WTC11 (cell line): ENCODE data around the gene TNFAIP8L3. TPM values are rescaled to one million over a fixed set of nuclear protein-coding genes. Genes with fewer than 3 reads are reported as not detected.

Source experiments
- ATAC-seq: fragments of 200-7000 bp; cut with Tn5 transposase; 2 replicates; pipeline ENCODE4 v1.10.0; 2021; ENCODE audit warnings: mild to moderate bottlenecking, moderate library complexity
- CTCF ChIA-PET: fragments of 300-600 bp; sonication (Branson Sonifier 250); formaldehyde crosslinking; loops from one replicate; lab custom pipeline; 2021; ENCODE audit warnings: antibody characterized with exemption; lab: Charles Lee
- POLR2A ChIA-PET: fragments of 350-600 bp; sonication (Branson Sonifier 250); formaldehyde crosslinking; loops from one replicate; lab custom pipeline; 2021; ENCODE audit warnings: antibody characterized with exemption; lab: Charles Lee
- DNase-seq: peaks from one replicate; pipeline ENCODE4 v3.0.0; 2021; ENCODE audit warnings: low spot score
- H3K27ac Mint-ChIP-seq: 2 replicates; pipeline ENCODE4 v1.8.0; 2021; ENCODE audit warnings: mixed read lengths
- H3K27me3 Mint-ChIP-seq: 2 replicates; pipeline ENCODE4 v1.8.0; 2021; ENCODE audit warnings: low read depth, mild to moderate bottlenecking, moderate library complexity, mixed read lengths
- H3K36me3 Mint-ChIP-seq: 2 replicates; pipeline ENCODE4 v1.8.0; 2021; ENCODE audit warnings: mixed read lengths
- H3K4me1 Mint-ChIP-seq: 2 replicates; pipeline ENCODE4 v1.8.0; 2022; ENCODE audit warnings: mixed read lengths
- H3K4me3 Mint-ChIP-seq: 2 replicates; pipeline ENCODE4 v1.8.0; 2021; ENCODE audit warnings: mild to moderate bottlenecking, moderate library complexity, mixed read lengths
- H3K9me3 Mint-ChIP-seq: 2 replicates; pipeline ENCODE4 v1.8.0; 2021; ENCODE audit warnings: mixed read lengths
- ATF2 ChIP-seq: sonication (generic); formaldehyde crosslinking; IDR thresholded peaks from 2 replicates; pipeline ENCODE4 v1.8.1; 2022; ENCODE audit warnings: low read depth, missing genetic modification reagents, borderline replicate concordance
- ATF6 ChIP-seq: sonication (generic); formaldehyde crosslinking; IDR thresholded peaks from 2 replicates; pipeline ENCODE4 v1.8.1; 2023; ENCODE audit warnings: mild to moderate bottlenecking, missing genetic modification reagents
- CREB1 ChIP-seq: sonication (generic); formaldehyde crosslinking; IDR thresholded peaks from 2 replicates; pipeline ENCODE4 v1.8.0; 2023; ENCODE audit warnings: mild to moderate bottlenecking, missing genetic modification reagents
- E2F5 ChIP-seq: sonication (generic); formaldehyde crosslinking; IDR thresholded peaks from 2 replicates; pipeline ENCODE4 v1.8.1; 2022; ENCODE audit warnings: mild to moderate bottlenecking, moderate library complexity, missing genetic modification reagents
- ESRRA ChIP-seq: sonication (generic); formaldehyde crosslinking; IDR thresholded peaks from 2 replicates; pipeline ENCODE4 v1.8.1; 2022; ENCODE audit warnings: mild to moderate bottlenecking, missing genetic modification reagents, borderline replicate concordance
- FOXP4 ChIP-seq: sonication (generic); formaldehyde crosslinking; IDR thresholded peaks from 2 replicates; pipeline ENCODE4 v1.8.0; 2022; ENCODE audit warnings: mild to moderate bottlenecking, missing genetic modification reagents
- GABPB1 ChIP-seq: sonication (generic); formaldehyde crosslinking; IDR thresholded peaks from 2 replicates; pipeline ENCODE4 v1.8.1; 2023; ENCODE audit warnings: mild to moderate bottlenecking, missing genetic modification reagents
- HMGXB4 ChIP-seq: sonication (generic); formaldehyde crosslinking; IDR thresholded peaks from 2 replicates; pipeline ENCODE4 v1.8.1; 2023; ENCODE audit warnings: mild to moderate bottlenecking, moderate library complexity, missing genetic modification reagents
- IRF1 ChIP-seq: sonication (generic); formaldehyde crosslinking; IDR thresholded peaks from 2 replicates; pipeline ENCODE4 v1.8.0; 2023; ENCODE audit warnings: missing genetic modification reagents
- JUN ChIP-seq: sonication (generic); formaldehyde crosslinking; IDR thresholded peaks from 2 replicates; pipeline ENCODE4 v1.8.0; 2023; ENCODE audit warnings: mild to moderate bottlenecking, missing genetic modification reagents
- MXD4 ChIP-seq: fragments of 250-450 bp; sonication (Bioruptor Pico); IDR thresholded peaks from 2 replicates; pipeline ENCODE4 v1.8.0; 2021; ENCODE audit warnings: mild to moderate bottlenecking, moderate library complexity, borderline replicate concordance
- RORB ChIP-seq: fragments of 250-450 bp; sonication (Bioruptor Pico); IDR thresholded peaks from 2 replicates; pipeline ENCODE4 v1.9.0; 2021; ENCODE audit warnings: mild to moderate bottlenecking
- SMAD4 ChIP-seq: sonication (generic); formaldehyde crosslinking; IDR thresholded peaks from 2 replicates; pipeline ENCODE4 v1.8.0; 2022; ENCODE audit warnings: mild to moderate bottlenecking, missing genetic modification reagents
- TEAD1 ChIP-seq: sonication (generic); formaldehyde crosslinking; IDR thresholded peaks from 2 replicates; pipeline ENCODE4 v1.8.0; 2022; ENCODE audit warnings: mild to moderate bottlenecking, missing genetic modification reagents
- ZBTB21 ChIP-seq: sonication (generic); formaldehyde crosslinking; IDR thresholded peaks from 2 replicates; pipeline ENCODE4 v1.8.1; 2023; ENCODE audit warnings: mild to moderate bottlenecking, missing genetic modification reagents, borderline replicate concordance
- ZBTB43 ChIP-seq: sonication (generic); formaldehyde crosslinking; IDR thresholded peaks from 2 replicates; pipeline ENCODE4 v1.8.1; 2023; ENCODE audit warnings: mild to moderate bottlenecking, missing genetic modification reagents
- ZNF121 ChIP-seq: sonication (generic); formaldehyde crosslinking; IDR thresholded peaks from 2 replicates; pipeline ENCODE4 v1.8.0; 2023; ENCODE audit warnings: missing genetic modification reagents
- ZNF281 ChIP-seq: sonication (generic); formaldehyde crosslinking; IDR thresholded peaks from 2 replicates; pipeline ENCODE4 v1.8.0; 2023; ENCODE audit warnings: mild to moderate bottlenecking, missing genetic modification reagents
- ZNF423 ChIP-seq: fragments of 250-450 bp; sonication (Bioruptor Pico); IDR thresholded peaks from 2 replicates; pipeline ENCODE4 v2.1.2; 2022; ENCODE audit warnings: mild to moderate bottlenecking, moderate library complexity
- ZSCAN18 ChIP-seq: fragments of 250-450 bp; sonication (Bioruptor Pico); IDR thresholded peaks from 2 replicates; pipeline ENCODE4 v2.1.2; 2022; ENCODE audit warnings: mild to moderate bottlenecking, moderate library complexity
- total RNA-seq: library from RNA; stranded (reverse); gene quantifications from 3 replicates; pipeline ENCODE4 v1.2.3, GENCODE V29; 2021

Gene TNFAIP8L3
- total RNA-seq, 1 experiment from 2014 or later = 0.39 TPM

GRCh38 chr15:51119120-51119519, 24.4 kb upstream of the TNFAIP8L3 start:
- peaks cover 12% of the 10 kb centered on the region for H3K9me3 Mint-ChIP-seq
- ATAC-seq = no peak
- TF ChIP-seq SMAD4 (CRISPR knock-in tag) (no peak), ZNF281 (CRISPR knock-in tag) (no peak), ATF2 (no peak), ZSCAN18 (CRISPR knock-in tag) (no peak), ATF6 (CRISPR knock-in tag) (no peak), ZNF423 (CRISPR knock-in tag) (no peak), JUN (no peak), FOXP4 (CRISPR knock-in tag) (no peak), E2F5 (CRISPR knock-in tag) (no peak), ZBTB43 (CRISPR knock-in tag) (no peak)
- TF ChIP-seq, all 79 proteins: peak for 0
- ChIA-PET CTCF (interaction anchor here (0.6 to 3.1 kb wide), 2 partner anchors 14 to 44 kb away, joined by 3 to 18 read pairs; no protein-coding TSS in a partner anchor), POLR2A (no interaction called here)
- Mint-ChIP-seq H3K27ac (no peak overlapping the region), H3K4me3 (no peak overlapping the region), H3K4me1 (peaks cover 7% of the 10 kb centered on the region), H3K27me3 (no peaks in the 10 kb centered on the region), H3K36me3 (peaks cover 2% of the 10 kb centered on the region; the same call in 1 of the 2 replicates)
- no peak for DNase-seq

GRCh38 chr15:51117270-51117669, 22.6 kb upstream of the TNFAIP8L3 start:
- Mint-ChIP-seq H3K27me3 (no peaks in the 10 kb centered on the region; the same call in 1 of the 2 replicates), H3K9me3 (peaks cover 12% of the 10 kb centered on the region), H3K4me1 (peaks cover 14% of the 10 kb centered on the region), H3K36me3 (no peaks in the 10 kb centered on the region), H3K27ac (no peak overlapping the region), H3K4me3 (no peak overlapping the region)
- ChIA-PET CTCF (interaction anchor here (1.6 to 1.8 kb wide), 2 partner anchors 16 to 46 kb away, joined by 3 to 5 read pairs; no protein-coding TSS in a partner anchor), POLR2A (no interaction called here)
- no peak for DNase-seq
- no peak for ATAC-seq
- TF ChIP-seq ESRRA (CRISPR knock-in tag) (no peak), IRF1 (CRISPR knock-in tag) (no peak), ZNF423 (CRISPR knock-in tag) (no peak), TEAD1 (no peak), CREB1 (CRISPR knock-in tag) (no peak), MXD4 (CRISPR knock-in tag) (no peak), ZBTB21 (CRISPR knock-in tag) (no peak), GABPB1 (CRISPR knock-in tag) (no peak), HMGXB4 (CRISPR knock-in tag) (no peak), RORB (CRISPR knock-in tag) (no peak), ZNF121 (CRISPR knock-in tag) (no peak)
